H9 (cell line): ENCODE results near the gene FSTL4. TPM values are rescaled to one million over a fixed set of nuclear protein-coding genes. Genes with fewer than 3 reads are reported as not detected.

ENCODE experiments used
- DNase-seq: peaks from one replicate; pipeline ENCODE4 v3.0.0-alpha.2; 2017
- H2AFZ ChIP-seq: one replicate; pipeline ENCODE4 v1.6.1; 2013; ENCODE audit warnings: mild to moderate bottlenecking, low read length, control low read depth, moderate library complexity
- H2AK5ac ChIP-seq: 2 replicates; pipeline ENCODE4 v1.6.1; 2013; ENCODE audit warnings: low read length, control low read depth, mixed read lengths; ENCODE audit not compliant: insufficient read length
- H2BK120ac ChIP-seq: one replicate; pipeline ENCODE4 v1.6.1; 2013; ENCODE audit warnings: low read depth, mild to moderate bottlenecking, low read length, control low read depth, inconsistent platforms; ENCODE audit not compliant: poor library complexity, severe bottlenecking
- H2BK12ac ChIP-seq: 2 replicates; pipeline ENCODE4 v1.6.1; 2013; ENCODE audit warnings: low read length, control low read depth, mixed read lengths, low read depth; ENCODE audit not compliant: insufficient read length
- H2BK15ac ChIP-seq: 2 replicates; pipeline ENCODE4 v1.6.1; 2013; ENCODE audit warnings: low read depth, low read length, control low read depth
- H2BK20ac ChIP-seq: one replicate; pipeline ENCODE4 v1.6.1; 2013; ENCODE audit warnings: low read depth, mild to moderate bottlenecking, low read length, control low read depth, inconsistent platforms; ENCODE audit not compliant: poor library complexity, severe bottlenecking
- H2BK5ac ChIP-seq: 2 replicates; pipeline ENCODE4 v1.6.1; 2013; ENCODE audit warnings: low read length, control low read depth, mixed read lengths; ENCODE audit not compliant: insufficient read length
- H3K14ac ChIP-seq: 2 replicates; pipeline ENCODE4 v1.6.1; 2013; ENCODE audit warnings: low read length, control low read depth; ENCODE audit not compliant: insufficient read depth
- H3K18ac ChIP-seq: 2 replicates; pipeline ENCODE4 v1.6.1; 2013; ENCODE audit warnings: low read depth, mild to moderate bottlenecking, mixed read lengths, low read length, control low read depth; ENCODE audit not compliant: insufficient read length
- H3K23ac ChIP-seq: 2 replicates; pipeline ENCODE4 v1.6.1; 2013; ENCODE audit warnings: low read length, control low read depth, mixed read lengths, low read depth; ENCODE audit not compliant: insufficient read length
- H3K23me2 ChIP-seq: 2 replicates; pipeline ENCODE4 v1.6.1; 2013; ENCODE audit warnings: low read depth, mild to moderate bottlenecking, mixed read lengths, low read length, control low read depth; ENCODE audit not compliant: insufficient read length, poor library complexity, severe bottlenecking
- H3K27ac ChIP-seq: 2 replicates; pipeline ENCODE4 v1.5.1; 2013; ENCODE audit warnings: low read length, control low read depth, mixed read lengths, low read depth; ENCODE audit not compliant: insufficient read length
- H3K27me3 ChIP-seq: 2 replicates; pipeline ENCODE4 v1.6.1; 2013; ENCODE audit warnings: low read length, control low read depth, inconsistent platforms; ENCODE audit not compliant: insufficient read depth
- H3K4ac ChIP-seq: 2 replicates; pipeline ENCODE4 v1.6.1; 2013; ENCODE audit warnings: low read depth, mild to moderate bottlenecking, control low read depth, inconsistent platforms, low read length, moderate library complexity
- H3K4me1 ChIP-seq: 2 replicates; pipeline ENCODE4 v1.6.1; 2013; ENCODE audit warnings: low read length, control low read depth, inconsistent platforms; ENCODE audit not compliant: insufficient read depth
- H3K4me2 ChIP-seq: 2 replicates; pipeline ENCODE4 v1.6.1; 2013; ENCODE audit warnings: low read length, control low read depth, mixed read lengths; ENCODE audit not compliant: insufficient read length, insufficient read depth
- H3K56ac ChIP-seq: 2 replicates; pipeline ENCODE4 v1.6.1; 2013; ENCODE audit warnings: low read depth, mild to moderate bottlenecking, mixed read lengths, low read length, control low read depth; ENCODE audit not compliant: insufficient read length
- H3K79me1 ChIP-seq: 2 replicates; pipeline ENCODE4 v1.6.1; 2013; ENCODE audit warnings: low read depth, mild to moderate bottlenecking, moderate library complexity, low read length, control low read depth, inconsistent platforms; ENCODE audit not compliant: insufficient read depth, poor library complexity, severe bottlenecking
- H3K79me2 ChIP-seq: 2 replicates; pipeline ENCODE4 v1.6.1; 2013; ENCODE audit warnings: low read length, control low read depth, inconsistent platforms; ENCODE audit not compliant: insufficient read depth
- H3K9ac ChIP-seq: 2 replicates; pipeline ENCODE4 v1.6.1; 2013; ENCODE audit warnings: low read length, control low read depth, mixed read lengths; ENCODE audit not compliant: insufficient read length; ENCODE audit errors: extremely low read depth
- H3K9me3 ChIP-seq: one replicate; pipeline ENCODE4 v1.6.1; 2013; ENCODE audit warnings: low read depth, low read length, inconsistent platforms; ENCODE audit not compliant: control insufficient read depth
- H3T11ph ChIP-seq: one replicate; pipeline ENCODE4 v1.6.1; 2013; ENCODE audit warnings: mild to moderate bottlenecking, low read length, control low read depth, inconsistent platforms
- H4K20me1 ChIP-seq: one replicate; pipeline ENCODE4 v1.6.1; 2013; ENCODE audit not compliant: control insufficient read depth, insufficient read length, insufficient read depth
- H4K5ac ChIP-seq: 2 replicates; pipeline ENCODE4 v1.6.1; 2013; ENCODE audit warnings: low read depth, mild to moderate bottlenecking, mixed read lengths, low read length, control low read depth; ENCODE audit not compliant: insufficient read length
- H4K8ac ChIP-seq: replicated peaks from 2 replicates; pipeline ENCODE4 v1.6.1; 2013; ENCODE audit warnings: low read length, control low read depth, mixed read lengths, low read depth; ENCODE audit not compliant: insufficient read length
- H4K91ac ChIP-seq: 2 replicates; pipeline ENCODE4 v1.6.1; 2013; ENCODE audit warnings: low read depth, mild to moderate bottlenecking, moderate library complexity, mixed read lengths, low read length, control low read depth; ENCODE audit not compliant: insufficient read length
- H3K27ac Mint-ChIP-seq, 3 experiments: 2 replicates in 2 of 3; 3 replicates in 1 of 3; pipeline ENCODE4 v1.8.0; 2020 to 2021; ENCODE audit warnings: mixed read lengths in 3 of 3, mild to moderate bottlenecking in 1 of 3, moderate library complexity in 1 of 3
- H3K27me3 Mint-ChIP-seq: 2 replicates; pipeline ENCODE4 v1.8.0; 2021; ENCODE audit warnings: low read depth, mild to moderate bottlenecking, moderate library complexity, mixed read lengths
- H3K36me3 Mint-ChIP-seq, 3 experiments: 2 replicates in 2 of 3; 3 replicates in 1 of 3; pipeline ENCODE4 v1.8.0; 2020 to 2021; ENCODE audit warnings: low read depth in 3 of 3, mixed read lengths in 3 of 3; ENCODE audit not compliant: insufficient read depth in 1 of 3
- H3K4me1 Mint-ChIP-seq, 2 experiments: 2 replicates each; pipeline ENCODE4 v1.8.0; 2020; ENCODE audit warnings: mixed read lengths in 2 of 2
- H3K4me3 Mint-ChIP-seq, 2 experiments: 2 replicates in 1 of 2; 3 replicates in 1 of 2; pipeline ENCODE4 v1.8.0; 2020 to 2021; ENCODE audit warnings: mild to moderate bottlenecking in 2 of 2, mixed read lengths in 2 of 2, moderate library complexity in 1 of 2
- H3K9me3 Mint-ChIP-seq, 2 experiments: 2 replicates in 1 of 2; 3 replicates in 1 of 2; pipeline ENCODE4 v1.8.0; 2020; ENCODE audit warnings: mild to moderate bottlenecking in 2 of 2, mixed read lengths in 2 of 2, moderate library complexity in 1 of 2
- WGBS: extraction: QIAGEN DNeasy Blood & Tissue Kit; methylation state at CpG from one replicate; pipeline ENCODE4 v1.1.7; 2013; ENCODE audit warnings: missing lambda C conversion rate, low lambda C conversion rate, mixed read lengths; ENCODE audit not compliant: insufficient read length; ENCODE audit errors: extremely low coverage; 5-methylcytosine and 5-hydroxymethylcytosine counted together
- total RNA-seq: library from RNA; stranded (reverse); gene quantifications from 2 replicates; pipeline ENCODE4 v1.2.1, GENCODE V29; 2021
- TF ChIP-seq, protein P1 (sequence below): fragments of 200-600 bp; sonication (generic); conservative IDR thresholded peaks from 3 replicates; pipeline ENCODE4 v1.8.0; 2021; ENCODE audit warnings: antibody characterized with exemption, mild to moderate bottlenecking

FSTL4 gene
- total RNA-seq, 1 experiment from 2014 or later: 5.7 TPM

DNA sequence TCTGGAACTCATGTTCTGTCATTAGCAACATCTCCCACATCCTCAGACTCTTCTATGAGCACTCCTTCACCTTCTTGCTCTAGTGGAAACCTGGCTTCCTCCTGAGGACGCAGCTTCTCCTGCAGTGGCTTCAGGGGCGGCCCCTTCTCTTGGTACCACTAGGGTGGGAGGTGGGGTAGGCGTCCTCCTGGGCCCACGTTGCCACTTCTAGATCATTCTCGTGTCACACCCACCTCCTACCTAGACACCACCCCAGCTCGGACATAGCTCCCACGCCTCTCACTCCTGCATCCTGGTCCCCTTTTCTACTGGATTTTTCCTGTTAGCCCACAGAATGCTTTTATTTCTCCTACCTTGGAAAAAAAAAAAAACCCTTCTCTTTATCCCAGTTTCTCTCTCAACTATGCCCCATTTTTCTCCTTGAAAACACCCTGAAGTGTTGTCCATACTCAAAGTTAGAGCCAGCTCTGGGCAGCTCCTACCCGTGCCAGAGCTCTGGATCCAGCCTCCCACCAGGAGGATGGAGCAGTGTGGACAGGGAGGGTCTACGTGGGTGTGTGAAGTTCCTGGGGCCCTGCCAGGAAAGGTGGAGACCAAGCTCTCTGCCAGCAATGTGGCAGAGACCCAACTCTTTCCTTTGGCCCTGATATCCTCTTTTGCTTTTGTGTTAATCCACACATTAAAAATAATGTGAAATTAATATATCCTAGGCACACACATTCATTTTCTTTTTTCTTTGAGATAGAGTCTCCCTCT is 381.3 kb downstream of the FSTL4 start:
- no peak overlapping the region for H3K4ac ChIP-seq
- H2AK5ac ChIP-seq: no peak overlapping the region
- no peaks in the 10 kb centered on the region for H3K4me1 ChIP-seq
- no peaks in the 10 kb centered on the region for H3K36me3 Mint-ChIP-seq
- H3K27me3 ChIP-seq: no peaks in the 10 kb centered on the region
- no peak overlapping the region for H3K18ac ChIP-seq
- no peak overlapping the region for H3K4me2 ChIP-seq
- no peak overlapping the region for H3K4me3 Mint-ChIP-seq
- no peaks in the 10 kb centered on the region for H3K9me3 ChIP-seq
- H4K20me1 ChIP-seq: no peaks in the 10 kb centered on the region
- H2AFZ ChIP-seq: no peak overlapping the region
- H3K27ac ChIP-seq: no peak overlapping the region
- H2BK5ac ChIP-seq: no peak overlapping the region
- H3K23me2 ChIP-seq: no peaks in the 10 kb centered on the region
- no CpG with 5 or more reads among the region's 9 CpGs for WGBS
- no peak overlapping the region for H3T11ph ChIP-seq
- H3K9ac ChIP-seq: no peak overlapping the region
- no peaks in the 10 kb centered on the region for H3K79me1 ChIP-seq
- no peak overlapping the region for H4K91ac ChIP-seq
- H3K4me1 Mint-ChIP-seq: no peaks in the 10 kb centered on the region
- no peak overlapping the region for H4K5ac ChIP-seq
- H3K27me3 Mint-ChIP-seq: no peaks in the 10 kb centered on the region
- H4K8ac ChIP-seq: no peak overlapping the region
- H3K14ac ChIP-seq: no peak overlapping the region; the same call in 1 of the 2 replicates
- H3K56ac ChIP-seq: no peak overlapping the region
- no peak overlapping the region for H2BK12ac ChIP-seq
- no peaks in the 10 kb centered on the region; a peak in 1 of 5 replicates for H3K9me3 Mint-ChIP-seq
- H2BK20ac ChIP-seq: no peak overlapping the region
- TF ChIP-seq, protein P1, sequence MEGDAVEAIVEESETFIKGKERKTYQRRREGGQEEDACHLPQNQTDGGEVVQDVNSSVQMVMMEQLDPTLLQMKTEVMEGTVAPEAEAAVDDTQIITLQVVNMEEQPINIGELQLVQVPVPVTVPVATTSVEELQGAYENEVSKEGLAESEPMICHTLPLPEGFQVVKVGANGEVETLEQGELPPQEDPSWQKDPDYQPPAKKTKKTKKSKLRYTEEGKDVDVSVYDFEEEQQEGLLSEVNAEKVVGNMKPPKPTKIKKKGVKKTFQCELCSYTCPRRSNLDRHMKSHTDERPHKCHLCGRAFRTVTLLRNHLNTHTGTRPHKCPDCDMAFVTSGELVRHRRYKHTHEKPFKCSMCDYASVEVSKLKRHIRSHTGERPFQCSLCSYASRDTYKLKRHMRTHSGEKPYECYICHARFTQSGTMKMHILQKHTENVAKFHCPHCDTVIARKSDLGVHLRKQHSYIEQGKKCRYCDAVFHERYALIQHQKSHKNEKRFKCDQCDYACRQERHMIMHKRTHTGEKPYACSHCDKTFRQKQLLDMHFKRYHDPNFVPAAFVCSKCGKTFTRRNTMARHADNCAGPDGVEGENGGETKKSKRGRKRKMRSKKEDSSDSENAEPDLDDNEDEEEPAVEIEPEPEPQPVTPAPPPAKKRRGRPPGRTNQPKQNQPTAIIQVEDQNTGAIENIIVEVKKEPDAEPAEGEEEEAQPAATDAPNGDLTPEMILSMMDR: no peak
- DNase-seq: no peak
- no peak overlapping the region for H2BK120ac ChIP-seq
- no peak overlapping the region for H2BK15ac ChIP-seq
- H3K79me2 ChIP-seq: no peaks in the 10 kb centered on the region
- H3K27ac Mint-ChIP-seq: no peak overlapping the region
- H3K23ac ChIP-seq: no peak overlapping the region
